PC-9 (cell line): ENCODE results near the gene OR6B2. TPM values are rescaled to one million over a fixed set of nuclear protein-coding genes. Genes with fewer than 3 reads are reported as not detected.
"Not testable (repeated sequence)": the region's sequence is repeated elsewhere in the genome, so short reads cannot be mapped to it uniquely, and the experiment has no call there.

ENCODE experiments used
- BruUV-seq: library from RNA; stranded (reverse); fragments of 400-500 nt; replicated peaks from 2 replicates; lab custom pipeline; 2021; lab: Mats Ljungman, UMichigan
- CTCF ChIA-PET: fragments of 300-600 bp; sonication (Branson Sonifier 250); formaldehyde crosslinking; loops from one replicate; lab custom pipeline; 2022; ENCODE audit warnings: antibody characterized with exemption; lab: Charles Lee
- POLR2A ChIA-PET: fragments of 300-600 bp; sonication (Branson Sonifier 250); formaldehyde crosslinking; loops from one replicate; lab custom pipeline; 2022; ENCODE audit warnings: antibody characterized with exemption; ENCODE audit not compliant: unreplicated experiment; lab: Charles Lee
- DNase-seq, 2 experiments: peaks; one replicate each; pipeline versions ENCODE4 v3.0.0 to v3.0.0-alpha.2; 2015 to 2022; ENCODE audit warnings: mixed read lengths in 1 of 2
- H2AFZ ChIP-seq: fragments of 200-600 bp; sonication (generic); 2 replicates; pipeline ENCODE4 v1.8.1; 2017; ENCODE audit warnings: antibody characterized with exemption
- H3F3A ChIP-seq: fragments of 200-600 bp; sonication (generic); 2 replicates; pipeline ENCODE4 v1.8.1; 2017; ENCODE audit warnings: antibody characterized with exemption, mild to moderate bottlenecking, low read depth; ENCODE audit not compliant: insufficient read depth
- H3K27ac ChIP-seq: fragments of 200-600 bp; sonication (generic); 2 replicates; pipeline ENCODE4 v1.6.1; 2016; ENCODE audit warnings: mixed run types
- H3K27me3 ChIP-seq: fragments of 200-600 bp; sonication (generic); 2 replicates; pipeline ENCODE4 v1.6.1; 2016; ENCODE audit warnings: low read depth, mixed run types; ENCODE audit not compliant: insufficient read depth
- H3K36me3 ChIP-seq: fragments of 200-600 bp; sonication (generic); 2 replicates; pipeline ENCODE4 v1.6.1; 2016; ENCODE audit warnings: low read depth, mixed run types
- H3K4me1 ChIP-seq: fragments of 200-600 bp; sonication (generic); replicated peaks from 2 replicates; pipeline ENCODE4 v1.6.1; 2016; ENCODE audit warnings: mixed run types; ENCODE audit not compliant: insufficient read depth
- H3K4me2 ChIP-seq: fragments of 200-600 bp; sonication (generic); 2 replicates; pipeline ENCODE4 v1.6.1; 2017; ENCODE audit warnings: mixed run types
- H3K4me3 ChIP-seq: fragments of 200-600 bp; sonication (generic); 2 replicates; pipeline ENCODE4 v1.6.1; 2016; ENCODE audit warnings: mixed run types
- H3K79me2 ChIP-seq: fragments of 200-600 bp; sonication (generic); 2 replicates; pipeline ENCODE4 v1.6.1; 2017; ENCODE audit warnings: low read depth, mixed run types
- H3K9me2 ChIP-seq: fragments of 200-600 bp; sonication (generic); 2 replicates; pipeline ENCODE4 v1.8.1; 2017; ENCODE audit warnings: mild to moderate bottlenecking; ENCODE audit not compliant: insufficient read depth
- H3K9me3 ChIP-seq: fragments of 200-600 bp; sonication (generic); 2 replicates; pipeline ENCODE4 v1.8.1; 2016; ENCODE audit warnings: low read depth; ENCODE audit not compliant: insufficient read depth
- H4K20me1 ChIP-seq: fragments of 200-600 bp; sonication (generic); 2 replicates; pipeline ENCODE4 v1.8.1; 2017; ENCODE audit not compliant: insufficient read depth
- EZH2 ChIP-seq: fragments of 200-600 bp; sonication (generic); IDR thresholded peaks from 2 replicates; pipeline ENCODE4 v1.8.0; 2017; ENCODE audit warnings: antibody characterized with exemption, low read depth
- intact Hi-C: fragments of 100-400 bp; cut with micrococcal nuclease; formaldehyde crosslinking; loops from one replicate; pipeline ENCODE4 v1.10.0; 2022; ENCODE audit not compliant: unreplicated experiment
- total RNA-seq: library from RNA; stranded (reverse); gene quantifications from 2 replicates; pipeline ENCODE4 v1.2.3, GENCODE V29; 2021
- TF ChIP-seq, protein P1 (sequence below): fragments of 200-600 bp; sonication (generic); conservative IDR thresholded peaks from 2 replicates; pipeline ENCODE4 v1.6.1; 2017; ENCODE audit warnings: mixed run types, antibody characterized with exemption, mild to moderate bottlenecking, moderate library complexity

The OR6B2 gene
- total RNA-seq, 1 experiment from 2014 or later: not detected

DNA sequence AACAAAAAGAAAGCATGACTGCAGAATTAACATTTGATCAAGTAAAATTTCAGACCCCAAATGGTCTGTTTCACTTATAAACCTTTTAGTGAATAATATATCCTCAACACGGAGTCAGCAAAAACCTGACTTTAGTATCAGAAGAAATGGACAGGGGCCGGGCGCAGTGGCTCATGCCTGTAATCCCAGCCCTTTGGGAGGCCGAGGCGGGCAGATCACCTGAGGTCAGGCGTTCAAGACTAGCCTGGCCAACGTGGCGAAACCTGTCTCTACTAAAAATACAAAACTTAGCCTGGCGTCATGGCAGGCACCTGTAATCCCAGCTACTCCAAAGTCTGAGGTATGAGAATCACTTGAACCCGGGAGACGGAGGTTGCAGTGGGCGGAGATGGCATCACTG, 20.0 kb upstream of the OR6B2 start:
- peaks cover 95% of the 10 kb centered on the region for H3K27me3 ChIP-seq
- H3K27ac ChIP-seq: no peak overlapping the region
- POLR2A ChIA-PET: no interaction called here
- CTCF ChIA-PET: no interaction called here
- no peak for DNase-seq
- TF ChIP-seq, protein P1, sequence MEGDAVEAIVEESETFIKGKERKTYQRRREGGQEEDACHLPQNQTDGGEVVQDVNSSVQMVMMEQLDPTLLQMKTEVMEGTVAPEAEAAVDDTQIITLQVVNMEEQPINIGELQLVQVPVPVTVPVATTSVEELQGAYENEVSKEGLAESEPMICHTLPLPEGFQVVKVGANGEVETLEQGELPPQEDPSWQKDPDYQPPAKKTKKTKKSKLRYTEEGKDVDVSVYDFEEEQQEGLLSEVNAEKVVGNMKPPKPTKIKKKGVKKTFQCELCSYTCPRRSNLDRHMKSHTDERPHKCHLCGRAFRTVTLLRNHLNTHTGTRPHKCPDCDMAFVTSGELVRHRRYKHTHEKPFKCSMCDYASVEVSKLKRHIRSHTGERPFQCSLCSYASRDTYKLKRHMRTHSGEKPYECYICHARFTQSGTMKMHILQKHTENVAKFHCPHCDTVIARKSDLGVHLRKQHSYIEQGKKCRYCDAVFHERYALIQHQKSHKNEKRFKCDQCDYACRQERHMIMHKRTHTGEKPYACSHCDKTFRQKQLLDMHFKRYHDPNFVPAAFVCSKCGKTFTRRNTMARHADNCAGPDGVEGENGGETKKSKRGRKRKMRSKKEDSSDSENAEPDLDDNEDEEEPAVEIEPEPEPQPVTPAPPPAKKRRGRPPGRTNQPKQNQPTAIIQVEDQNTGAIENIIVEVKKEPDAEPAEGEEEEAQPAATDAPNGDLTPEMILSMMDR: no peak
- TF ChIP-seq EZH2: no peak
- H3K79me2 ChIP-seq: no peaks in the 10 kb centered on the region
- intact Hi-C loops: no loop called here
- no peak overlapping the region for H2AFZ ChIP-seq
- no peaks in the 10 kb centered on the region for H3F3A ChIP-seq
- no peaks in the 10 kb centered on the region for H3K4me1 ChIP-seq
- no peak overlapping the region for H3K4me2 ChIP-seq
- no peaks in the 10 kb centered on the region for H3K9me2 ChIP-seq
- H3K9me3 ChIP-seq: no peaks in the 10 kb centered on the region
- H3K4me3 ChIP-seq: no peak overlapping the region
- BruUV-seq: no TSS peak
- H4K20me1 ChIP-seq: no peaks in the 10 kb centered on the region; the same call in 1 of the 2 replicates
- no peaks in the 10 kb centered on the region for H3K36me3 ChIP-seq

DNA sequence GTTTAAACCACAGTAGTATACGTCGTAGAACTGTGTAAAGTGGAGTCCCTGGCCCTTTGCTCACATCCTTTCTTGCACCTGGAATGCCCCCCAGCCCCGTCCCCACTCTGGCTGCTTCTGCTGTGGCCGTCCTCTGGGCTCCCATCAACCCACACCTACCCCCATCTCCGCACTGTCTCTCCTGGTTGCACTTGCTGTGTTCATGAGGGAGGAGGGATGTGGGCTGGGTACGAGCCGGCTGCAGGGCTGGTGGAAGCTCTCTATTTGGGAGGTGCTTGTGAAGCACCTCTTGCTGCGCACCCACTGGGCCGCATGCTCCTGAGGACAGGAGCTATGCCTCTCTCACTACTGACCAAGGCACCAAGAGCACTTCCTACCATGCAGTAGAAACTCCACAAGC, 18.0 kb upstream of the OR6B2 start:
- Histone ChIP-seq H3K4me2 (no peak overlapping the region), H3K79me2 (no peaks in the 10 kb centered on the region), H3K4me3 (no peak overlapping the region), H3K9me2 (no peaks in the 10 kb centered on the region), H2AFZ (no peak overlapping the region), H3F3A (no peaks in the 10 kb centered on the region), H4K20me1 (no peaks in the 10 kb centered on the region; the same call in 1 of the 2 replicates), H3K36me3 (no peaks in the 10 kb centered on the region), H3K4me1 (no peaks in the 10 kb centered on the region), H3K27ac (no peak overlapping the region), H3K9me3 (no peaks in the 10 kb centered on the region), H3K27me3 (peaks cover 95% of the 10 kb centered on the region)
- POLR2A ChIA-PET: no interaction called here
- intact Hi-C loops: no loop called here
- TF ChIP-seq EZH2: no peak
- DNase-seq: no peak
- CTCF ChIA-PET: no interaction called here
- BruUV-seq: no TSS peak

DNA sequence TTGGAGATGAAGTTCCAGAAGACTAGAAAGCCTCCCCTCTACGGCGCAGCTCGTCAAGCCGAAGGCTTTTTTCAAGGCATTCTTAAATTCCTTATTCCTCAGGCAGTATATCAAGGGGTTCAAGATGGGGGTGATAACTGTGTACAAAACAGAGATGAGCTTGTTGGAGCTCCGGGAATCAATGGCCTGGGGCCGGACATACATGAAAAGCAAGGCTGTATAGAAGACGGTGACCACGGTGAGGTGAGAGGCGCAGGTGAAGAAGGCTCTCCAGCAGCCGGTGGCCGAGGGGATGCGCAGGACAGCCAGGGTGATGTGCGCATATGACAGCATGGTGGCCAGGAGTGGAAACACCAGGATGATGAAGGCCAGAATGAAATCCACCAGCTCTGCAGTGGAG, 14.9 kb upstream of the OR6B2 start:
- no peaks in the 10 kb centered on the region for H3K36me3 ChIP-seq
- no peaks in the 10 kb centered on the region for H3K79me2 ChIP-seq
- no peak overlapping the region for H3K4me3 ChIP-seq
- BruUV-seq: no TSS peak
- no peaks in the 10 kb centered on the region; the same call in 1 of the 2 replicates for H4K20me1 ChIP-seq
- intact Hi-C loops: no loop called here
- H3K9me3 ChIP-seq: no peaks in the 10 kb centered on the region
- H3K9me2 ChIP-seq: no peaks in the 10 kb centered on the region
- ChIA-PET POLR2A (interaction anchor here (0.6 kb wide), 1 partner anchor 14 kb away, joined by 5 read pairs; no protein-coding TSS in a partner anchor), CTCF (no interaction called here)
- TF ChIP-seq, protein P1: no peak
- TF ChIP-seq EZH2: no peak
- peaks cover 90% of the 10 kb centered on the region for H3K27me3 ChIP-seq
- no peak overlapping the region for H2AFZ ChIP-seq
- H3K27ac ChIP-seq: no peak overlapping the region
- DNase-seq: no peak
- no peaks in the 10 kb centered on the region for H3K4me1 ChIP-seq
- no peak overlapping the region for H3K4me2 ChIP-seq
- H3F3A ChIP-seq: no peaks in the 10 kb centered on the region

DNA sequence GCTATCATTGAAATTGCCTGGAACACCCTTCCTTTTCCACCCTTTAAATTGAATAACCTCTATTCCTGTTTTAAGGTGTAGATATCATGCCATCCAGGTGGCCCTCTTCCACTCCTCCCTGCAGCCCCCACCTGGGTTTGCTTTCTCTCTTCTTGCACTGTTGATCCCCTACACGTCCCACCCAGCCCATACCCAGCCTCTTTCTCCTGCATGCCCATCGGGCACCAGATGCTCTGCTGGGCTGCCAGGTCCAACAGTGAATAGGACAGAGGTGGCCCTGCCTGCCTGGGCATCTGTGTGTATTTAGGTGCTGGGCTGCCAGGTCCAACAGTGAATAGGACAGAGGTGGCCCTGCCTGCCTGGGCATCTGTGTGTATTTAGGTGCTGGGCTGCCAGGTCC, 13.9 kb upstream of the OR6B2 start:
- H3K27ac ChIP-seq, intact Hi-C loops, DNase-seq, H3K4me3 ChIP-seq, H3K4me2 ChIP-seq, H3K36me3 ChIP-seq, H4K20me1 ChIP-seq, H3F3A ChIP-seq, BruUV-seq, H3K9me2 ChIP-seq, H3K79me2 ChIP-seq, H3K9me3 ChIP-seq, H3K4me1 ChIP-seq, POLR2A ChIA-PET, H2AFZ ChIP-seq: not testable (repeated sequence)
- peaks cover 90% of the 10 kb centered on the region for H3K27me3 ChIP-seq
- CTCF ChIA-PET: interaction anchor here (0.8 kb wide), 1 partner anchor 100 kb away, joined by 3 read pairs; no protein-coding TSS in a partner anchor
